DOHH2 (cell line): ENCODE data around the gene SCAPER.
"Not testable (repeated sequence)": the region's sequence is repeated elsewhere in the genome, so short reads cannot be mapped to it uniquely, and the experiment has no call there.

Source experiments
- H3F3A ChIP-seq: fragments of 200-600 bp; sonication (generic), shearing (Covaris generic); 2 replicates; pipeline ENCODE4 v1.6.0; 2016; ENCODE audit warnings: antibody characterized with exemption, mild to moderate bottlenecking; ENCODE audit not compliant: control insufficient read depth, insufficient read depth
- H3K27ac ChIP-seq: fragments of 200-600 bp; sonication (generic); 2 replicates; pipeline ENCODE4 v1.5.1; 2014; ENCODE audit warnings: low read depth, mild to moderate bottlenecking, low read length, moderate library complexity
- H3K27me3 ChIP-seq: fragments of 200-600 bp; sonication (generic); 2 replicates; pipeline ENCODE4 v1.6.1; 2014; ENCODE audit warnings: mild to moderate bottlenecking, low read length, mixed read lengths; ENCODE audit not compliant: control insufficient read depth
- H3K36me3 ChIP-seq: fragments of 200-600 bp; sonication (generic); 2 replicates; pipeline ENCODE4 v1.6.1; 2014; ENCODE audit warnings: mild to moderate bottlenecking, low read length, moderate library complexity, mixed read lengths; ENCODE audit not compliant: control insufficient read depth
- H3K4me1 ChIP-seq: fragments of 200-600 bp; sonication (generic); 2 replicates; pipeline ENCODE4 v1.6.1; 2014; ENCODE audit warnings: mild to moderate bottlenecking, low read length, mixed read lengths; ENCODE audit not compliant: control insufficient read depth
- H3K4me2 ChIP-seq: fragments of 200-600 bp; sonication (generic); 2 replicates; pipeline ENCODE4 v1.6.0; 2014; ENCODE audit warnings: mild to moderate bottlenecking, low read length, moderate library complexity
- H3K4me3 ChIP-seq: fragments of 200-600 bp; sonication (generic); 2 replicates; pipeline ENCODE4 v1.5.1; 2014; ENCODE audit warnings: mild to moderate bottlenecking, low read length, mixed read lengths
- H3K79me2 ChIP-seq: fragments of 200-600 bp; sonication (generic); 2 replicates; pipeline ENCODE4 v1.6.1; 2014; ENCODE audit warnings: mild to moderate bottlenecking, low read length, mixed read lengths; ENCODE audit not compliant: control insufficient read depth
- H3K9me2 ChIP-seq: fragments of 200-600 bp; sonication (generic); replicated peaks from 2 replicates; pipeline ENCODE4 v1.6.1; 2014; ENCODE audit warnings: mild to moderate bottlenecking, low read length, mixed read lengths; ENCODE audit not compliant: control insufficient read depth
- H3K9me3 ChIP-seq: fragments of 200-600 bp; sonication (generic); 2 replicates; pipeline ENCODE4 v1.6.1; 2014; ENCODE audit warnings: antibody characterized with exemption, low read length, mixed read lengths; ENCODE audit not compliant: control insufficient read depth, insufficient read depth
- H4K20me1 ChIP-seq: fragments of 200-600 bp; sonication (generic); 2 replicates; pipeline ENCODE4 v1.6.0; 2014; ENCODE audit warnings: low read depth, mild to moderate bottlenecking, antibody characterized with exemption, low read length, moderate library complexity; ENCODE audit not compliant: control insufficient read depth, insufficient read depth
- EZH2phosphoT487 ChIP-seq: fragments of 200-600 bp; sonication (generic); IDR thresholded peaks from 2 replicates; pipeline ENCODE4 v1.6.1; 2017; ENCODE audit warnings: borderline replicate concordance, mild to moderate bottlenecking, antibody characterized with exemption, low read length, moderate library complexity, mixed read lengths
- TF ChIP-seq, protein P1 (sequence below): fragments of 200-600 bp; sonication (generic); IDR thresholded peaks from one replicate; pipeline ENCODE4 v1.5.1; 2014; ENCODE audit warnings: antibody characterized with exemption, mild to moderate bottlenecking, low read depth, low read length; ENCODE audit not compliant: poor library complexity, severe bottlenecking

The SCAPER gene

GRCh38 chr15:76313731-76314130 lies 591.4 kb downstream of the SCAPER start:
- 0 out of 2 replicates have a peak, but pooled peaks cover 4% of the 10 kb centered on the region for H4K20me1 ChIP-seq
- H3K4me2 ChIP-seq: no peak overlapping the region
- no peak overlapping the region for H3K27ac ChIP-seq

GRCh38 chr15:76313175-76313567 lies 592.0 kb downstream of the SCAPER start:
- H3K4me2 ChIP-seq, H3K4me3 ChIP-seq, H4K20me1 ChIP-seq, H3F3A ChIP-seq, H3K9me2 ChIP-seq, H3K27me3 ChIP-seq, H3K9me3 ChIP-seq, H3K27ac ChIP-seq: not testable (repeated sequence)
- peaks cover 15% of the 10 kb centered on the region for H3K36me3 ChIP-seq
- H3K79me2 ChIP-seq: peaks cover 31% of the 10 kb centered on the region
- peaks cover 16% of the 10 kb centered on the region for H3K4me1 ChIP-seq

More at GRCh38 chr15:76313731-76314130, 591.4 kb downstream of the SCAPER start:
- no peaks in the 10 kb centered on the region for H3K9me3 ChIP-seq
- no peak for TF ChIP-seq EZH2phosphoT487
- TF ChIP-seq, protein P1, sequence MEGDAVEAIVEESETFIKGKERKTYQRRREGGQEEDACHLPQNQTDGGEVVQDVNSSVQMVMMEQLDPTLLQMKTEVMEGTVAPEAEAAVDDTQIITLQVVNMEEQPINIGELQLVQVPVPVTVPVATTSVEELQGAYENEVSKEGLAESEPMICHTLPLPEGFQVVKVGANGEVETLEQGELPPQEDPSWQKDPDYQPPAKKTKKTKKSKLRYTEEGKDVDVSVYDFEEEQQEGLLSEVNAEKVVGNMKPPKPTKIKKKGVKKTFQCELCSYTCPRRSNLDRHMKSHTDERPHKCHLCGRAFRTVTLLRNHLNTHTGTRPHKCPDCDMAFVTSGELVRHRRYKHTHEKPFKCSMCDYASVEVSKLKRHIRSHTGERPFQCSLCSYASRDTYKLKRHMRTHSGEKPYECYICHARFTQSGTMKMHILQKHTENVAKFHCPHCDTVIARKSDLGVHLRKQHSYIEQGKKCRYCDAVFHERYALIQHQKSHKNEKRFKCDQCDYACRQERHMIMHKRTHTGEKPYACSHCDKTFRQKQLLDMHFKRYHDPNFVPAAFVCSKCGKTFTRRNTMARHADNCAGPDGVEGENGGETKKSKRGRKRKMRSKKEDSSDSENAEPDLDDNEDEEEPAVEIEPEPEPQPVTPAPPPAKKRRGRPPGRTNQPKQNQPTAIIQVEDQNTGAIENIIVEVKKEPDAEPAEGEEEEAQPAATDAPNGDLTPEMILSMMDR: no peak
- no peaks in the 10 kb centered on the region for H3K27me3 ChIP-seq
- no peak overlapping the region for H3K4me3 ChIP-seq
- H3K36me3 ChIP-seq: peaks cover 9% of the 10 kb centered on the region
- H3K4me1 ChIP-seq: peaks cover 16% of the 10 kb centered on the region
- peaks cover 25% of the 10 kb centered on the region for H3K79me2 ChIP-seq
- no peaks in the 10 kb centered on the region for H3F3A ChIP-seq
- no peaks in the 10 kb centered on the region for H3K9me2 ChIP-seq

DNA sequence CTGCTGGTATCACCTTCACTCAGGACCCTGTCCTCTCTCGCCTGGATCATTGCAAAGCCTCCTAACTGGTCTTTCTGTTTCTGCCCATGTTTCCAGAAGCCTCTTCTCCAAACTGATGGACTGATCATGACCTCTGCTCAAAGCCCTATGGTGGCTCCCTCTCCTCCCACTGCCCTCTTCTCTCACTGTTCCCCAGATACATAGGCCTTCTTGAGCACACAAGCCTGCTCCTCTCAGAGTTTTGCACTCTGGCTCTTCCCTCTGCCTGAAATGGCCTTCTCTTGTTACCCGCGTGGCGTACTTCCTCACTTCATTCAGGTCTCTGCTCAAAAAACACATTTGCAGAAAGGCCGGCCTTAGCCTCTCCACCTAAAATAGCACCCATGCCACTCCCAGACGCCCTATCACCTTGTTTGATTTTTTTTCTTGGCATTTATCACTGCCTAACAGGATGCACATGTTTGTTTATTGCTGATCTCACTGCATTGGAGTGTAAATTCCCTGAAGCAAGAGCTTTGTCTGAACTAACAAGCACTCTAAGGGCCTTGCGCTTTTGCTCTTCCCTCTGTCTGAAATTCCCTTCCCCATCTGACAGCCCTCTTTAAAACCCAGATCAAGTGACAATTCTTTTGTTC lies 592.5 kb downstream of the SCAPER start:
- Histone ChIP-seq H3K36me3 (peaks cover 20% of the 10 kb centered on the region), H3K79me2 (peaks cover 36% of the 10 kb centered on the region), H3K27me3 (no peaks in the 10 kb centered on the region), H3F3A (no peaks in the 10 kb centered on the region), H4K20me1 (peaks cover 12% of the 10 kb centered on the region), H3K4me1 (peaks cover 16% of the 10 kb centered on the region), H3K4me3 (no peak overlapping the region), H3K27ac (no peak overlapping the region), H3K9me3 (no peaks in the 10 kb centered on the region), H3K9me2 (no peaks in the 10 kb centered on the region), H3K4me2 (no peak overlapping the region)
- TF ChIP-seq, protein P1: no peak
- no peak for TF ChIP-seq EZH2phosphoT487

- H3K27ac ChIP-seq: peak within 1 kb of the TSS; percentile 53
These were observed 593.8 kb downstream of the SCAPER start, which contains the start of gene ETFA for GRCh38 chr15:76311100-76311953. ETFA (minus strand) TSS chr15:76311469; CDS start chr15:76311388, 81 bp downstream.

More at GRCh38 chr15:76311100-76311953, 593.8 kb downstream of the SCAPER start, which contains the start of gene ETFA:
- no peaks in the 10 kb centered on the region for H3F3A ChIP-seq
- no peaks in the 10 kb centered on the region for H3K27me3 ChIP-seq
- H3K4me2 ChIP-seq: peak within 1 kb of the TSS; percentile 100
- H3K4me3 ChIP-seq: peak within 1 kb of the TSS; percentile 100
- TF ChIP-seq, protein P1: no peak
- TF ChIP-seq EZH2phosphoT487: no peak
- H3K4me1 ChIP-seq: peaks cover 16% of the 10 kb centered on the region
- no peaks in the 10 kb centered on the region for H3K9me2 ChIP-seq
- H3K9me3 ChIP-seq: no peaks in the 10 kb centered on the region
- H3K36me3 ChIP-seq: peaks cover 21% of the 10 kb centered on the region
- H4K20me1 ChIP-seq: peaks cover 12% of the 10 kb centered on the region
- peaks cover 49% of the 10 kb centered on the region for H3K79me2 ChIP-seq
